ENCODE data around the gene GUSB. TPM values are rescaled to one million over a fixed set of nuclear protein-coding genes. Genes with fewer than 3 reads are reported as not detected.
"Not testable (repeated sequence)": the region's sequence is repeated elsewhere in the genome, so short reads cannot be mapped to it uniquely, and the experiment has no call there.

Gene GUSB
- total RNA-seq, 1 donor from 2014 or later, result 18.3 TPM

DNA sequence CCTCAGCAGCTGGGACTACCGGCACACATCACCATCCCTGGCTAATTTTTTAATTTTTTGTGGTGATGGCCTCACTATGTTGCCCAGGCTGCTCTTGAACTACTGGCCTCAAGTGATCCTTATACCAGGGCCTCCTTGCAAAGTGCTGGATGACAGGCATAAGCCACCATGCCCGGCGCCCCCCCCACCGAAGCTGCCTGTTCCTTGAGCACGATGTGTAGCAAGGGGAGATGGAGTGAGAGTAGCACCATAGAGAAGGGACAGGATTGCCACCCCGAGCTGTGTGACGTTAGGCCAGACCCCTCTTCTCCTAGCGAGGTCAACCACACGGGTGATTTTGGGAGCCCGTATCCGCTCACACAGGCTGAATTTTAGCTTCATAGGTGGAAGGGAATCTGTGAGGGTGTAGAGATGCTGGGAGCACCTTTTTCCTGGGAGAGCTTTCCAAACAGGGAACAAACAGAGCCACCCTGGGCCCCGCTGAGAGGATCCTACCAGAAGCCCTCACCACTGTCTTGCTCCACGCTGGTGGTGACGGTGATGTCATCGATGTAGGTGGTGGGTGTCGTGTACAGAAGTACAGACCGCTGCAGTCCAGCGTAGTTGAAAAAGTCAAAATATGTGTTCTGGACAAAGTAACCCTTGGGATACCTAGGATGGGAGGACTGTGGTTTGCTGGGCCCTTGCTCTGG, 3.0 kb downstream of the GUSB start:
- intact Hi-C loops (cut with DNase I), result no loop called here
- peak; percentile 31 for DNase-seq (ENCODE audit: missing footprints)

GRCh38 chr7:65976659-65977196, 5.3 kb downstream of the GUSB start:
- intact Hi-C loops (cut with DNase I), result no loop called here
- ATAC-seq, result no peak

More for the DNA sequence above, 3.0 kb downstream of the GUSB start:
- no peak for ATAC-seq

DNA sequence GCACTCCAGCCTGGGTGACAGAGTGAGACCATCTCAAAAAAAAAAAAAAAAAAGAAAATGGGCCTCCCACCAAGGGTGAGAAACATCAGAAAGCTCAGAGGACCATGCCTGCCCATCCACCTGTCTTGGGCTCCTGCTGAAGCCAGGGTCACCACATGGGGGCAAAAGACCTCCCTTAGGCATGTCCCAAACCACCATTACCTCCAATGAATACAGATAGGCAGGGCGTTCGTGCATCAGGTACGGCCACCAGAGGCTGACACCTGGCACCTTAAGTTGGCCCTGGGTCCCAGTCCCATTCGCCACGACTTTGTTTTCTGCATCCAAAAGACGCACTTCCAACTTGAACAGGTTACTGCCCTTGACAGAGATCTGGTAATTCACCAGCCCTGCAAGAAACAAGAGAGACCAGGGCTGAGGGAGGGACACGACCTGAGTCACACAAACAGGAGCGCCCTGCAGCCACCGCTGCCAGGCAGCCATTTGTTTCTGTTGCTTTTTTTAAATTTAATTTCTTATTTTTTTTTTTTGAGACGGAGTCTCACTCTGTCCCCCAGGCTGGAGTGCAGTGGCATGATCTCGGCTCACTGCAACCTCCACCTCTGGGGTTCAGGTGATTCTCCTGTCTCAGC, 6.1 kb downstream of the GUSB start:
- DNase-seq (ENCODE audit: missing footprints) (peak; percentile 40), ATAC-seq (no peak)
- intact Hi-C loops (cut with DNase I), result no loop called here

More at GRCh38 chr7:65976659-65977196, 5.3 kb downstream of the GUSB start:
- DNase-seq (ENCODE audit: missing footprints), result peak; percentile 60

- ATAC-seq (no peak), DNase-seq (ENCODE audit: missing footprints) (no peak)
- intact Hi-C loops (cut with DNase I), result no loop called here
Measured at GRCh38 chr7:65974876-65975275, 7.1 kb downstream of the GUSB start.

DNA sequence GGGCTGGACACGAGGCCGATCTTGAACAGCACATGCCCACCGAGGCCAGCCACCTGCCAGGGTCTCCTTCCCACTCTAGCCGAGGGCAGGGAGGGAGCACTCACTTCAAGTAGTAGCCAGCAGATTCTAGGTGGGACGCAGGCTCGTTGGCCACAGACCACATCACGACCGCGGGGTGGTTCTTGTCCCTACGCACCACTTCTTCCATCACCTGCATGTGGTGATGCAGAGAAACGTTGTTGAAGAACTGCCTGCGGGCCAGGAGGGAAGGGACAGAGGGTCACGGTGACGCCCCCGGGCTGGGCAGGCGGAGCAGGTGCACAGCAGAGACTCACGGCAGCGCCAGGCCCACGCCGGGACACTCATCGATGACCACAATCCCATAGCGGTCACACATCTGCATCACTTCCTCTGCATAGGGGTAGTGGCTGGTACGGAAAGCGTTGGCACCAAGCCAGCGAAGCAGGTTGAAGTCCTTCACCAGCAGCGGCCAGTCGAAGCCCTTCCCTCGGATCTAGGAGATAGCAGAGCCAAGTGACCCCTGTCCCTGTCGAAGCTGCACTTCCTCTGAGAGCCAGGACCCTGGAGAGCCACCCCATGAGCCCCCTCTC, 7.7 kb downstream of the GUSB start:
- intact Hi-C loops (cut with DNase I), result no loop called here
- no peak for ATAC-seq

DNA sequence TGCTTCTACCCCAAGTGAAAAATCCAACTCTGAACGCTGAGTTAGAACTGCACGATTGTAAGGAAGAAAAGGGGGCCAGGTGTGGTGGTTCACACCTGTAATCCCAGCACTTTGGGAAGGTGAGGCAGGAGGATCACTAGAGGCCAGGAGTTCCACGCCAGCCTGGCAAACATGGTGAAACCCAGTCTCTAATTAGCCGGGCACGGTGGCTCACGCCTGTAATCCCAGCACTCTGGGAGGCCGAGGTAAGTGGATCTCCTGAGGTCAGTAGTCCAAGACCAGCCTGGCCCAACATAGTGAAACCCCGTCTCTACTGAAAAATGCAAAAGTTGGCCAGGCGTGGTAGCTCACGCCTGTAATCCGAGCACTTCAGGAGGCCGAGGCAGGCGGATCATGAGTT, 9.0 kb downstream of the GUSB start:
- no peak for ATAC-seq
- DNase-seq (ENCODE audit: missing footprints), result peak; percentile 27
- intact Hi-C loops (cut with DNase I), result no loop called here

More for the DNA sequence above, 7.7 kb downstream of the GUSB start:
- DNase-seq (ENCODE audit: missing footprints), result peak; percentile 33

DNA sequence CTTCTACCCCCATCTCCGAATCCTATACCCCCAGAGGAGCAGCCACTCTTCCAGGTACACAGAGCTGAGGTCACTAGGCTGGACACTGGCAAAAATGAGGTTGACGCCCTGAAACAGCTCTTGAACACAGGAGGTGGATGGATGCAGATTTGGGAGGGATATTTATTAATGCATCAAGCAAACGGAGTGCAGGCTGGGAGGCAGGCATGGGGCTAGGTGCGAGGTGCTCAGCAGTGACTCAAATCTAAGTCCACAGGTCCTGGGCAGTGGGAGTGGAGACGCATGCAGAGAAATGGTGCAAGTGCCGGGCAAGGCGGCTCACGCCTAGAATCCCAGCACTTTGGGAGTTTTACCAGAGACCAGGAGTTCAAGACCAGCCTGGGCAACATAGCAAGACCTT, 11.0 kb downstream of the GUSB start:
- DNase-seq (ENCODE audit: missing footprints) (no peak), ATAC-seq (no peak)
- intact Hi-C loops (cut with DNase I), result no loop called here

DNA sequence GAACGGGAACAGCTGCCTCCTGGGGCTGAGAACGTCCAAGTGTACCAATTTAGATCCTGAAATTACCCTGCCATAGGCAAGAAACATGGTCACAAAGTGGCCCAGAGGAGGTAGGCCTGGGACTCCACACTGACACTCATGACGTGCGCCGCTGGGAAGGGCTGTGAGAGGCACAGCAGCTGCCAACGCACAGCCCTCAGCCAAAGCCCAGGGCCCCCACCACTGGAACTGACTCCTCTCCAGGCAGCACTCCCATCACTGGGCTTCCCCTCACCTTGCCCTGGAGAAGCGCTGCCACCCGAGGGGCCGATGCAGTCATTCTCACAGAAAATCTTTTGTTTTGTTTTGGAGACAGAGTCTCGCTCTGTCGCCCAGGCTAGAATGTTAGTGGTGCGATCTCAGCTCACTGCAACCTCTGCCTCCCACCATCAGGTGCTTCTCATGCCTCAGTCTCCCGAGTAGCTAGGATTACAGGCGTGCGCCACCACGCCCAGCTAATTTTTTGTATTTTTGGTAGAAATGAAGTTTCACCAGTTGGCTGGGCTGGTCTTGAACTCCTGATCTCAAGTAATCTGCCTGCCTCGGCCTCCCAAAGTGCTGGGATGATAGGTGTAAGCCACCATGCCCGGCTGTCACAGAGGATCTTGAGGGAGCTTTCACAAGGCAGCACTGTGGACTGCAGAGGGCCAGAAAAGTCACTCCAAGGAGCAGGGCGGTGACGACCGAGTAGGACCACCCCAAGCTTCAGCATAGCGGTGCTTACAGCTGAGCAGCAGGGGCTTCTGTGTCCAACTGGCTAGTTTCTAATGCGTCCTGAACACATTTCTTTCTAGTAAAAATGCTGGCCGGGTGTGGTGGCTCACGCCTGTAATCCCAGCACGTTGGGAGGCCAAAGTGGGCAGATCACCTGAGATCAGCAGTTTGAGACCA, 13.5 kb downstream of the GUSB start:
- intact Hi-C loops (cut with DNase I), result no loop called here
- DNase-seq (ENCODE audit: missing footprints) (peak; percentile 40), ATAC-seq (no peak)

DNA sequence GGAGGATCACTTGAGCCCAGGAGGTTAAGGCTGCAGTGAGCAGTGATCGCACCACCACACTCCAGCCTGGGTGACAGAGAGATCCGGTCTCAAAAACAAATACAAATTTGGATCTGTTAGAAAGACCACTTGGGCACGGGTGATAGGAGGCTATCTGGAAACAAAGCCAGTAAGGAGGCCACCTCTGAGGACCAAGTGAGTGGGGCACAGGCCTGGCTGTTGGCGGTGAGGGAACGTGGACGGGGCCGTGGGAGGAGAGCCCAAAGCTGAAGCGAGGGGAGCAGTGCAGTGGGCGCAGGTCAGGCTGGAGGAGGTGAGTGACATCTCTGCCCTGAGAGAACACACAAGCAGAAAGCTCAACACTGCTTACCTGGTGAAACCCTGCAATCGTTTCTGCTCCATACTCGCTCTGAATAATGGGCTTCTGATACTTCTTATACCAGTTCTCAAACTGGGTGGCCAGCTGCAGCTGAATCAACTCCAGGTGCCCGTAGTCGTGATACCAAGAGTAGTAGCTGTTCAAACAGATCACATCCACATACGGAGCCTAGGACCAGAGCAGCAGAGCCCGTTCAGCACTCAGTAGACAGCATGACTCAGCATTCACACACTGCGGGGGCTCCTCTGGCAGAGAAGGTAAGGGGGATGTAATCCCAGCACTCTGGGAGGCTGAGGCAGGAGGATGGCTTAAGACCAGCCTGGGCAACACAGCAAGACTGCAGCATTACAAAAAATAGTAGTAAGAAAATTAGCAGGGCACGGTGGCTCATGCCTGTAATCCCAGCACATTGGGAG, 14.5 kb downstream of the GUSB start:
- ATAC-seq (no peak), DNase-seq (ENCODE audit: missing footprints) (peak; percentile 22)
- intact Hi-C loops (cut with DNase I), result no loop called here

DNA sequence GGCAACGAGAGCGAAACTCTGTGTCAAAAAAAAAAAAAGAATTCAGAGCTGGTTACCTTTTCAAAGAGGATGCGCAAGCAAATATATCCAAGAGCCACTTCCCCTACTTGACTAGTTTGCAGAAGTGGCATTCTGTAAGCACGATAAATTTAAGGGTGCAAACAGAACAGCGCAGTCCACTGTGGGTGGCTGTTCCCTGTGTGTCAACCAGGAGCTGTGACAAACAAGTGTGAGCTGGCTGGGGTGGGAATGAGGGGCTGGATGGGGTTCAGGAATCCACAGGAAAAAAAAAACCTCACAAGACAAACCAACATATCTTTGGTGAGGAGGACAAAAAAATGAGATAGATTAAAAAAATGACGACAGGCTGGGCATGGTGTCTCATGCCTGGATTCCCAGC, 15.9 kb downstream of the GUSB start:
- ATAC-seq (no peak), DNase-seq (ENCODE audit: missing footprints) (no peak)
- intact Hi-C loops (cut with DNase I), result no loop called here

DNA sequence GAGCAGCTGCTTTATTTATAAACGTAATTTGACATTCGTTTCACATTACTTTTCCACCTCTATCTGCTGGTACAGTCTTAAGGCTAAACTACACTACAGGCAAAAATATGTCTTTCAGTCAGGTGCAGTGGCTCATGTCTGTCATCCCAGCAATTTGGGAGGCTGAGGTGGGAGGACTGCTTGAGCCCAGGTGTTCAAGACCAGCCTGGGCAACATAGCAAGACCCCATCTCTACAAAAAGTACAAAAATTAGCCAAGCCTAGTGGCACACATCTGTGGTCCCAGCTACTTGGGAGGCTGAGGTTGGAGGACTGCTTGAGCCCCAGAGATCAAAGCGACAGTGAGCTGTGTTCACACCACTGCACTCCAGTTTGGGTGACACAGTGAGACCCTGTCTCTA, 17.3 kb downstream of the GUSB start:
- intact Hi-C loops (cut with DNase I); DNase-seq (ENCODE audit: missing footprints); ATAC-seq: not testable (repeated sequence)

- DNase-seq (ENCODE audit: missing footprints) (no peak), ATAC-seq (no peak)
- intact Hi-C loops (cut with DNase I), result no loop called here
Measured at GRCh38 chr7:65962033-65962432, 20.0 kb downstream of the GUSB start.

DNA sequence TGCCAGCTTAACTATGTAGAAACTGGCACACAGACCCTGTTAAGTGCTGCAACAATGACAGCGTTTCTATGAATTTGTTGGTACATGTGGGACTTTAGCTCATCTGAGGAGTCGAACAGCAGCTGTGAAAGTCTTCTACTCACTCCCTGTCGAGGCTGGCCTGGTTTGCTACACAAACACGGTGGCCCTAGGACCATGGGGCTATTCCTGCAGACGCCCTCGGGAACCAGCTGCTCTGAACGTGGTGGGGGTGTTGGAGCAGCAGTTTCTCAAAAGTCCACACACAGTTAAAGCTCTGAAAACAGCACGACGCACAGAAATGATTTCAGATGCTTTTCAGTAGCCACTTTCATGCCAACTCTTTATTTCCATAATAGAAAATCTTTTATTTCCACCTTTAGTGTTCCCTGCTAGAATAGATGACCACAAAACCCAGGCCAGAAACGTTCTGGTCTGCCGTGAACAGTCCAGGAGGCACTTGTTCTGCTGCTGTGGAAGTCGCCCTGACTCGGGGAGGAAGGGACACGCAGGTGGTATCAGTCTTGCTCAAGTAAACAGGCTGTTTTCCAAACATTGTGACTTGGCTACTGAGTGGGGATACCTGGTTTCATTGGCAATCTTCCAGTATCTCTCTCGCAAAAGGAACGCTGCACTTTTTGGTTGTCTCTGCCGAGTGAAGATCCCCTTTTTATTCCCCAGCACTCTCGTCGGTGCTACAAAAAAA, 21.5 kb downstream of the GUSB start:
- intact Hi-C loops (cut with DNase I), result no loop called here
- ATAC-seq (no peak), DNase-seq (ENCODE audit: missing footprints) (no peak)

DNA sequence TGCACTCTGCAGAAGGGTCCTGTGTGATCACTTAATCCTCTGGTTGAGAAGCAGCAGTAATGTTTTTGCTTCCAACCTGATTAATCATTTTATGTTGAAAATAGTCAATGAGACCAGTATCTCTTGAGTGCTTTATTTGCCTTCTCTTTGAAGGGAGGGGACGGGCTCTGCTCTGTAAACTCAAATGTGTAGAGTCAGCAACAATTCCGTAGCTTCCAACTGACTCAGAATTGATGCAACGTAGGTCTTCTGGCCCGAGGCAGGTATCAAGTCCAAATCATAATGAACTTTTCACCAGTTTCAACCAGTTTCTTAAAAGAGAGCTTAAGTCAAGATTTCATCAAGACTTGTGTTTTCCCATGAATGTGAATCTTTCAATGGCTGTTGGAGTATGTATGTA, 26.3 kb downstream of the GUSB start:
- DNase-seq (ENCODE audit: missing footprints) (no peak), ATAC-seq (no peak)
- intact Hi-C loops (cut with DNase I), result no loop called here

DNA sequence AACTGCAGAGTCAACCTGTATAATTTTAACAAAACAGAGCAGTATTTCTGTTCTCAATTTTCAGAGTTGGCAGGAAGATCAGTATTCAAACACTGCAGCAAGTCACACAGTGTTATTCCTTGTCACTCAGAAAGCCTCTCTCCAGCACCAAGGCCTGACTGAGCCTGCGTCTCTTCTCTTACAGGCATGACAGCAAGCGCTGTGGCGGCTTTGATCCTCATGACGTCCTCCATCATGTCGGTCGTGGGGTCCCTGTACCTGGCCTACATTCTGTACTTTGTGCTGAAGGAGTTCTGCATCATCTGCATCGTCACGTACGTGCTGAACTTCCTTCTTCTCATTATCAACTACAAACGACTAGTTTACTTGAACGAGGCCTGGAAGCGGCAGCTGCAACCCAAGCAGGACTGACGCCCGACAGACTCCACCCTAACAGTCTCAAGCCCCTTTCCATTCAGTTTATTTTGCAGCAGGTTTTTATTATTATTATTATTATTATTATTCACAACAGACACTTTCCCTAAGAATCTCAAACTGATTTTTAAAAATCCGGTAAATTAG, 28.0 kb downstream of the GUSB start:
- intact Hi-C loops (cut with DNase I), result no loop called here
- no peak for ATAC-seq
- no peak for DNase-seq (ENCODE audit: missing footprints)

- no peak for ATAC-seq
- intact Hi-C loops (cut with DNase I), result no loop called here
- DNase-seq (ENCODE audit: missing footprints), result no peak
Measured at GRCh38 chr7:65953001-65953720, 28.9 kb downstream of the GUSB start.
